ENCODE results near the gene FMO1. TPM values are rescaled to one million over a fixed set of nuclear protein-coding genes. Genes with fewer than 3 reads are reported as not detected.
"Not testable (repeated sequence)": the region's sequence is repeated elsewhere in the genome, so short reads cannot be mapped to it uniquely, and the experiment has no call there.

The FMO1 gene
- total and polyA plus RNA-seq, 7 experiments from 2014 or later, result not detected

GRCh38 chr1:171220581-171221054 lies 27.7 kb upstream of the FMO1 start:
- Histone ChIP-seq H3K4me3 (ENCODE audit: low read length) (no peak overlapping the region), H3K36me3 (ENCODE audit: control insufficient read depth in 2 of 3, insufficient read depth in 3 of 3, low read length in 3 of 3) (no peaks in the 10 kb centered on the region), H3K27me3 (ENCODE audit: control insufficient read depth in 2 of 2, insufficient read depth in 2 of 2, low read length in 2 of 2) (peaks cover 0 to 3% of the 10 kb centered on the region in 2 donors), H3K4me1 (ENCODE audit: control insufficient read depth in 2 of 2, insufficient read depth in 2 of 2, low read length in 2 of 2) (no peaks in the 10 kb centered on the region), H3K9me3 (ENCODE audit: control insufficient read depth in 2 of 3, low read length in 3 of 3) (no peaks in the 10 kb centered on the region), H3K27ac (ENCODE audit: low read depth, low read length) (no peak overlapping the region)
- Mint-ChIP-seq H3K27me3 (peaks cover 0 to 16% (median 7%) of the 10 kb centered on the region in 5 donors), H3K4me3 (no peak overlapping the region), H3K27ac (peak overlapping the region in 1 of 9 donors; percentile 70), H3K4me1 (peaks cover 0 to 3% (median 0%) of the 10 kb centered on the region in 7 donors), H3K36me3 (no peaks in the 10 kb centered on the region), H3K9me3 (peaks cover 0 to 5% (median 0%) of the 10 kb centered on the region in 11 donors)
- ATAC-seq, result no peak
- ChIA-PET CTCF (no interaction called here), POLR2A (no interaction called here)
- no peak for DNase-seq
- intact Hi-C loops (cut with micrococcal nuclease), result loop anchor here in 1 of 2 donors (10.0 kb wide), 1 partner anchor 56 kb away; no protein-coding TSS in a partner anchor

GRCh38 chr1:171221665-171222591 lies 26.4 kb upstream of the FMO1 start:
- DNase-seq (no peak), ATAC-seq (no peak)
- Mint-ChIP-seq H3K9me3 (peaks cover 0 to 5% (median 0%) of the 10 kb centered on the region in 11 donors), H3K4me1 (peaks cover 0 to 3% (median 0%) of the 10 kb centered on the region in 7 donors), H3K36me3 (no peaks in the 10 kb centered on the region), H3K27me3 (peaks cover 0 to 16% (median 7%) of the 10 kb centered on the region in 5 donors), H3K4me3 (no peak overlapping the region), H3K27ac (no peak overlapping the region)
- Histone ChIP-seq H3K36me3 (ENCODE audit: control insufficient read depth in 2 of 3, insufficient read depth in 3 of 3, low read length in 3 of 3) (no peaks in the 10 kb centered on the region), H3K27ac (ENCODE audit: low read depth, low read length) (no peak overlapping the region), H3K27me3 (ENCODE audit: control insufficient read depth in 2 of 2, insufficient read depth in 2 of 2, low read length in 2 of 2) (peaks cover 0 to 3% of the 10 kb centered on the region in 2 donors), H3K9me3 (ENCODE audit: control insufficient read depth in 2 of 3, low read length in 3 of 3) (no peaks in the 10 kb centered on the region), H3K4me1 (ENCODE audit: control insufficient read depth in 2 of 2, insufficient read depth in 2 of 2, low read length in 2 of 2) (no peaks in the 10 kb centered on the region), H3K4me3 (ENCODE audit: low read length) (no peak overlapping the region)
- CTCF ChIA-PET, result interaction anchor here (0.8 kb wide), 1 partner anchor 27 kb away, joined by 3 read pairs; no protein-coding TSS in a partner anchor
- intact Hi-C loops (cut with micrococcal nuclease), result loop anchor here in 1 of 2 donors (10.0 kb wide), 1 partner anchor 57 kb away; no protein-coding TSS in a partner anchor
- POLR2A ChIA-PET, result no interaction called here

GRCh38 chr1:171222936-171223335 lies 25.4 kb upstream of the FMO1 start:
- peaks cover 0 to 3% of the 10 kb centered on the region in 2 donors for H3K27me3 ChIP-seq (ENCODE audit: control insufficient read depth in 2 of 2, insufficient read depth in 2 of 2, low read length in 2 of 2)
- peaks cover 0 to 3% (median 0%) of the 10 kb centered on the region in 7 donors for H3K4me1 Mint-ChIP-seq
- ChIA-PET POLR2A (no interaction called here), CTCF (no interaction called here)
- ATAC-seq, result no peak
- no peak overlapping the region for H3K4me3 ChIP-seq (ENCODE audit: low read length)
- H3K27me3 Mint-ChIP-seq, result peaks cover 0 to 10% (median 5%) of the 10 kb centered on the region in 5 donors
- no peaks in the 10 kb centered on the region for H3K4me1 ChIP-seq (ENCODE audit: control insufficient read depth in 2 of 2, insufficient read depth in 2 of 2, low read length in 2 of 2)
- no peaks in the 10 kb centered on the region for H3K9me3 ChIP-seq (ENCODE audit: control insufficient read depth in 2 of 3, low read length in 3 of 3)
- H3K27ac ChIP-seq (ENCODE audit: low read depth, low read length), result no peak overlapping the region
- peaks cover 0 to 4% (median 0%) of the 10 kb centered on the region in 11 donors for H3K9me3 Mint-ChIP-seq
- no peaks in the 10 kb centered on the region for H3K36me3 Mint-ChIP-seq
- intact Hi-C loops (cut with micrococcal nuclease), result loop anchor here in 1 of 2 donors (10.0 kb wide), 1 partner anchor 58 kb away; no protein-coding TSS in a partner anchor
- no peak overlapping the region for H3K27ac Mint-ChIP-seq
- no peaks in the 10 kb centered on the region for H3K36me3 ChIP-seq (ENCODE audit: control insufficient read depth in 2 of 3, insufficient read depth in 3 of 3, low read length in 3 of 3)
- no peak for DNase-seq
- no peak overlapping the region for H3K4me3 Mint-ChIP-seq

- H3K4me3 Mint-ChIP-seq; CTCF ChIA-PET; DNase-seq; H3K4me1 ChIP-seq (ENCODE audit: control insufficient read depth in 2 of 2, insufficient read depth in 2 of 2, low read length in 2 of 2); H3K9me3 Mint-ChIP-seq; H3K9me3 ChIP-seq (ENCODE audit: control insufficient read depth in 2 of 3, low read length in 3 of 3); H3K4me1 Mint-ChIP-seq; H3K4me3 ChIP-seq (ENCODE audit: low read length); H3K36me3 ChIP-seq (ENCODE audit: control insufficient read depth in 2 of 3, insufficient read depth in 3 of 3, low read length in 3 of 3); ATAC-seq; H3K36me3 Mint-ChIP-seq; H3K27me3 Mint-ChIP-seq; H3K27ac ChIP-seq (ENCODE audit: low read depth, low read length); H3K27ac Mint-ChIP-seq; POLR2A ChIA-PET; H3K27me3 ChIP-seq (ENCODE audit: control insufficient read depth in 2 of 2, insufficient read depth in 2 of 2, low read length in 2 of 2): not testable (repeated sequence)
- intact Hi-C loops (cut with micrococcal nuclease), result loop anchor here in 1 of 2 donors (10.0 kb wide), 1 partner anchor 59 kb away; no protein-coding TSS in a partner anchor
Observed at GRCh38 chr1:171224257-171224656, 24.0 kb upstream of the FMO1 start.

GRCh38 chr1:171226747-171227370 lies 21.4 kb upstream of the FMO1 start:
- Histone ChIP-seq H3K9me3 (ENCODE audit: control insufficient read depth in 2 of 3, low read length in 3 of 3) (no peaks in the 10 kb centered on the region), H3K4me3 (ENCODE audit: low read length) (no peak overlapping the region), H3K27me3 (ENCODE audit: control insufficient read depth in 2 of 2, insufficient read depth in 2 of 2, low read length in 2 of 2) (peaks cover 0 to 3% of the 10 kb centered on the region in 2 donors), H3K27ac (ENCODE audit: low read depth, low read length) (no peak overlapping the region), H3K36me3 (ENCODE audit: control insufficient read depth in 2 of 3, insufficient read depth in 3 of 3, low read length in 3 of 3) (no peaks in the 10 kb centered on the region), H3K4me1 (ENCODE audit: control insufficient read depth in 2 of 2, insufficient read depth in 2 of 2, low read length in 2 of 2) (no peaks in the 10 kb centered on the region)
- Mint-ChIP-seq H3K4me3 (no peak overlapping the region), H3K4me1 (peaks cover 0 to 1% (median 0%) of the 10 kb centered on the region in 7 donors), H3K36me3 (no peaks in the 10 kb centered on the region), H3K27me3 (peaks cover 0 to 12% (median 4%) of the 10 kb centered on the region in 5 donors), H3K27ac (no peak overlapping the region), H3K9me3 (no peaks in the 10 kb centered on the region)
- DNase-seq (peak in 2 of 9 donors; percentile 2 to 3), ATAC-seq (peak; percentile 69)
- intact Hi-C loops (cut with micrococcal nuclease), result loop anchor here in 1 of 2 donors (2.0 to 10.0 kb wide), 2 partner anchors 62 to 1298 kb away; no protein-coding TSS in a partner anchor
- POLR2A ChIA-PET, result no interaction called here
- CTCF ChIA-PET, result no interaction called here

- ATAC-seq, result no peak
- H3K27me3 Mint-ChIP-seq, result peaks cover 12 to 25% (median 17%) of the 10 kb centered on the region in 5 donors
- POLR2A ChIA-PET, result no interaction called here
Observed at GRCh38 chr1:171231326-171231725, 17.0 kb upstream of the FMO1 start.

More at GRCh38 chr1:171231326-171231725, 17.0 kb upstream of the FMO1 start:
- CTCF ChIA-PET, result no interaction called here
- Histone ChIP-seq H3K27me3 (ENCODE audit: control insufficient read depth in 2 of 2, insufficient read depth in 2 of 2, low read length in 2 of 2) (no peaks in the 10 kb centered on the region), H3K27ac (ENCODE audit: low read depth, low read length) (no peak overlapping the region), H3K9me3 (ENCODE audit: control insufficient read depth in 2 of 3, low read length in 3 of 3) (no peaks in the 10 kb centered on the region), H3K4me1 (ENCODE audit: control insufficient read depth in 2 of 2, insufficient read depth in 2 of 2, low read length in 2 of 2) (no peaks in the 10 kb centered on the region), H3K4me3 (ENCODE audit: low read length) (no peak overlapping the region), H3K36me3 (ENCODE audit: control insufficient read depth in 2 of 3, insufficient read depth in 3 of 3, low read length in 3 of 3) (no peaks in the 10 kb centered on the region)
- intact Hi-C loops (cut with micrococcal nuclease), result no loop called here
- Mint-ChIP-seq H3K36me3 (no peaks in the 10 kb centered on the region), H3K27ac (no peak overlapping the region), H3K9me3 (peaks cover 0 to 6% (median 1%) of the 10 kb centered on the region in 11 donors), H3K4me3 (no peak overlapping the region), H3K4me1 (no peaks in the 10 kb centered on the region)
- no peak for DNase-seq
